Measurements from ENCODE around the gene OSBPL8. TPM values are rescaled to one million over a fixed set of nuclear protein-coding genes. Genes with fewer than 3 reads are reported as not detected.
"Not testable (repeated sequence)": the region's sequence is repeated elsewhere in the genome, so short reads cannot be mapped to it uniquely, and the experiment has no call there.

Gene OSBPL8
- total RNA-seq, 2 donors from 2014 or later: 34.5 to 38.8 TPM

DNA sequence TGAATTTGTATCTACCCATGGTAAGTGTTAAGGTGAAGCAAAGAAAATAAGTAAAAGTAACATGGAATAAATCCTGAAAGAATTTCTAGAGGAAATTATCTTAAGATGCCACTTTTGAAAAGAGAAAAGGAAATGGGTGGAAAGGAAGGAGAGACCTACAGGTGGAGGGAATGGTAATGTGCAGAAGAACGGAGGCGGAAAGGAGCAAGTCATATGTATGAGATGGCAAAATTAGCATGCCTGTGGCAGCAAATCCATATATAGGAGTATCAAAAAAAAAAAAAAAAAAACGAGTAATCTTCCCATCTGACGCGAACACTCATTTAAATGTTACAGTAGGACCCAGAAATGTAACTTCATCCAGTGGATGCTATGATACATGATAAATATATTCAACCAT lies 23.0 kb downstream of the OSBPL8 start:
- ATAC-seq (no peak), DNase-seq (no peak)
- intact Hi-C loops (cut with DNase I): no loop called here

DNA sequence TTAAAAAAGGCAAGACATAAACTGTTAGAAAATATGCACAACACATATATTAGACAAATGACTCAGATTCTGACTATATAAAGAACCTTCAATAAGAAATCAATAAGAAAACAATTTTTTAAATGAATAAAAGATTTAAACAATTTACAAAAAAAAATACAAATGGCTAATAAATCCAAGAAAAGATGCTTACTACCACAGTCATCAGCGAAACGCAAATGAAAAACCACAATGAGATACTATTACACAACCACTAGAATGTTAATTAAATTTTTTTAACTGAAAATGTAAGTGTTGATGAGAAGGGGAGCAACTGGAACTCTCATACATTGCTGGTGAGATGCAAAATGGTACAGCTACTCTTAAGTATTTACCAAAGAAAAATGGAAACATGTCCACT lies 24.4 kb downstream of the OSBPL8 start:
- intact Hi-C loops (cut with DNase I): no loop called here
- DNase-seq (no peak), ATAC-seq (no peak)

DNA sequence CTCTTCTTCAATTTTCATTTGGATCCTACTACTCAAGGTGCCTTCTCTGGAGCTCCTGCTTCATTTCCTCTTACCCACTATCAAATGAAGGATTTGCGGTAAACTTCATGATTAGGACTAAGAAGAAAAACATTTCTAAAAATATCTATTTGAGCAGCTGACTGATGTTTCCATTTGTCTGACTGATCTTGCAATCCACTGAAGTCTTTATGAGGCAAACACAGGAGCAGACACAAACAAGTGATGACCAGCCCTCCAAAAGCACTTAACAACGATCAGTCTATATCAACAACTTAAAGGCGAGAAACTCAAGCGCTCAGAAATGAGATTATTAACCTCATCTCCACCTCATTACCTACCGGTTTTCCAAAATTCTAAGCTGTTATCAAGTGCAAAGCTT lies 26.2 kb downstream of the OSBPL8 start:
- ATAC-seq: no peak
- DNase-seq: no peak
- intact Hi-C loops (cut with DNase I): no loop called here

DNA sequence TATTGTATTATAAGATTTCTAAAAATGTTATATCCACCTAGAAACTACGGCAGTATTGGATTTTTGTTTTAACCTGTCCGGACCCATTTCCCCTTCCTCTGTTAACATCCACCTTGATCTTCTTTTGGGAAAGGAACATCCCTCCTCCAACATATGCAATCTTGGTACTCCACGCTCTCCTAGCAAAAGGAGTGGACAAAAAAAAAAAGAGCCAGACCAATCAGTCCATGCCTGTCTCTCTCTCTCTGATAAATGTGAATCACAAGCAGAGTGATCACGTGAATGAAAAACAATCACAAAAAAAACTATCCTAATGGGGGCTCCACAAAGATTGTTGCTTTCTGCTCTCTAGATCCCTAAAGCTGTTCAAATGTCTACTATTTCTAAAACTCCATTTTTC lies 27.1 kb downstream of the OSBPL8 start:
- DNase-seq: no peak
- ATAC-seq: no peak
- intact Hi-C loops (cut with DNase I): no loop called here

DNA sequence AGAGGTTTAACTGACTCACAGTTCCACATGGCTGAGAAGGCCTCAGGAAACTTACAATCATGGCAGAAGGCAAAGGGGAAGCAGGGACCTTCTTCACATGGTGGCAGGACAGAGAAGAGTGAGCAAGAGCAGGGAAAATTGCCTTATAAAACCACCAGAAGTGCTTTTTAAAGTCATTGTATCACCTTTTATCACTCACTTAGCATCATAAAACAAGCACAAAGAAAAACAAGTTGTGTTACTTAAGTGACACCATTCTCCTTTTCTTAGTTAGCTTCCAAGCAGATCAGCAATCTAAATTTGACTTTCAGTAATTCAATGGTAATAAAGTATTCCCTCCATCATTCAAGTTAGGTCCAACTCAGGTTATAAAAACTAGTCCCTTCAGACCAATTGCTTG lies 28.5 kb downstream of the OSBPL8 start:
- intact Hi-C loops (cut with DNase I): no loop called here
- DNase-seq (no peak), ATAC-seq (no peak)

DNA sequence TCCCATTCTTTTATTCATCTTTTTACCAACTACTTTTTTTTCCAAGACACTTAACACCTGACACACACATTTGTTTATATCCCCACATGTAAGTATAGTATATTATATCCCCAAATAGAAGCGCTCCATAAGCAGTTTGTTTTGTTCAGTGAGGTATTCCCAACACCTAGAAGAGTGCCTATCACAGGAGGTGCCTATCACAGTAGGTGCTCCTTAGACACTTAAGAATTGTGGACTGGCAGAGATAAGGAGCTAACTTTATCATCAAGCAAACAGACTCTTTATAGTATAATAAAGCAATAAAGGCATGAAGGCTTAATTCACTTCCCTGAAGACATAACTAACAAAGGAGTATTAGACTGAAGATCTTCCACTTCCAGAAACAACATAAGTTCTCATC lies 29.1 kb downstream of the OSBPL8 start:
- ATAC-seq: no peak
- no peak for DNase-seq
- intact Hi-C loops (cut with DNase I): no loop called here

DNA sequence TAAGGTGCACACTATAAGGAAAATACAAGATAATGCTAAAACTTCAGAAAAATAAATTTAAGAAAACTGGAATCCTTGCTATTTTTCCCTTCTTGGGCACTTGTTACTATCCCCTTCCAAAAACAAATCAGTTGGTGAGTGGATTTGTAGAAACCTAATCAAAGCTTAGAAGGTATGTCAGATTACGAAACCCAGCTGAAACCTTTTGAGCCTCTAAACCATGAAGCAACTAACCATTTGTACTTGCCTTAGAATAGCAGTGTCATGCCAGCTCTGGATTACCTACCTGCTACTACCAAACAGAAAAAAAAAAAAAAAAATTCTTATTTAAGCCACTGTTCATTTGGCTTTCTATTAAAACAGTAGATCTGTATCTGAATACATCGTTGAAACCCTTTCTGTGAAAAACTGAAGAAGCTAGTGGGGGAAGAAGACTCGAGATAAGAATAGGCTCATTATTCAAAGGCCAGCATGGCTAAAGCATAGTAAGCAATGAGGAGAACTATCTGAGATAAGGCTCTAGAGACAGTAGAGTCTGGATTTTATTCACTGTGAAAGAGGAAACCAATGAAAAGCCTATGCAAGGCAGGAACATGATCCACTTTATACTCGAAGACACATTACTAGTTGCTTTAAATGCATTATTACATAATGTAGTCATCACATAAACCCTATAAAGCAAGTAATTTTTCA lies 30.2 kb downstream of the OSBPL8 start:
- ATAC-seq (no peak), DNase-seq (no peak)
- intact Hi-C loops (cut with DNase I): no loop called here

DNA sequence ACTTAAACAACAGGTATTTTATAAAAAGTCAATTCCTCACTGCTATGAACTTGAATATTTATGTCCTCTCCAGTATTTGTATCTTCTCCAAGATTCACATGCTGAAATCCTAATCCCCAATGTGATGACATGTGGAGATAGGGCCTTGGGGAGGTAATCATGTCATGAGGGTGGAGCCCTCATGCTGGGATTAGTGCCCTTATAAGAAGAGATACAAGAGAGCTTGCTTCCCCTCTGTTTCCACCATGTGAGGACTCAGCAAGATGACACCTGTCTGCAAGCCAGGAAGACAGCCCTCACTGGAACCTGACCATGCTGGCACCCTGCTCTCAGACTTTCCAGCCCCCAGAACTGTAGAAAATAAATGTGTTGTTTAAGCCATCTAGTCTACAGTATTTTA lies 36.2 kb downstream of the OSBPL8 start:
- intact Hi-C loops (cut with DNase I): no loop called here
- ATAC-seq: no peak

DNA sequence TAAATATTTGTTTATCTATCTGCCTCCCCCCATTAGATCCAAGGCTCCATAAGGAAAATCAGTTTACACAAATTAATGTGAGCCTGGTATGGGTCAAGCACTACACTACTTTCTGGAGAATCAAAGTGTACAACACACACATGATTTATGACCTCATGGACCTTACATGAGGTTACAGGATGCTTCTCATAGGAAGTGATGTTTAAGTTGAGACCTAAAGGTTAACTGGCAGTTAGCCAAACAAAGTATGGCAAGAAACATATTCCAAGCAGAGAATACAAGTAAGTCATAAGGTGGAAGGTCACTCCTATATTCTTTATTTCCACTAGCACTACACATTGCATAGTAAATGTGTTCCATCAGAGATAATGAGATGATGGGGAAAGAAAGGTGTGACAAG lies 39.2 kb downstream of the OSBPL8 start:
- DNase-seq (no peak), ATAC-seq (no peak)
- intact Hi-C loops (cut with DNase I): no loop called here

More for the DNA sequence above, 36.2 kb downstream of the OSBPL8 start:
- DNase-seq: no peak

DNA sequence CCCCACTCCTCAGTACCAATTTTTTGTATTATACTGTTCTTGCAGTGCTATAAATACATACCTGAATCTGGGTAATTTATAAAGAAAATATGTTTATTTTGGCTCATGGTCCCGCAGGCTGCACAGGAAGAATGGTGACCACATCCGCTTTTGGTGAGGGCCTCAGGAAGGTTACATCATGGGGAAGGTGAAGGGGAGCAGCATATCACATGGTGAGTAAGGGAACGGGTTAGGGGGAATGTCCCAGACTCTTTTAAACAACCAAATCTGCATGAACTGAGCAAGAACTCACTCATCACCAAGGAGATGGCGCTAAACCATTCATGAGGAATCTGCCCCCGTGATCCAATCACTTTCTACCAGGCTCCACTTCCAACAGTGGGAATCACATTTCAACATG lies 40.0 kb downstream of the OSBPL8 start:
- DNase-seq (no peak), ATAC-seq (no peak)
- intact Hi-C loops (cut with DNase I): no loop called here

DNA sequence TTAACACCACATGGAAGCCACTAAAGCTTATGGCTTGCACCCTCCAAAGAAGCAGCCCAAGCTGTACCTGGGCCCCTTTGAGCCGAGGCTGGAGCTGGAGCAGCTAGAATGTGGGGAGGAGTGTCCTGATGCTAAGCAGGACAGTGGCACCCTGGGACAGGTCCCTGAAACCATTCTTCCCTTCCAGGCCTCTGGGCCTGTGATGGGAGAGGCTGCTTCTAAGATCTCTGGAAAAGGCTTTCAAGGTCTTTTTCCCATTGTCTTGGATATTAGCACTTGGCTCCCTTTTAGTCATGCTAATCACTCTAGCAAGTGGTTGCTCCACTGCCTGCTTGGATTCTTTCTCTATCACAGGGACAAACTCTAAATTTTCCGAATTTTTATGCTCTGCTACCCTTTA lies 40.9 kb downstream of the OSBPL8 start:
- DNase-seq: no peak
- ATAC-seq: no peak
- intact Hi-C loops (cut with DNase I): no loop called here

DNA sequence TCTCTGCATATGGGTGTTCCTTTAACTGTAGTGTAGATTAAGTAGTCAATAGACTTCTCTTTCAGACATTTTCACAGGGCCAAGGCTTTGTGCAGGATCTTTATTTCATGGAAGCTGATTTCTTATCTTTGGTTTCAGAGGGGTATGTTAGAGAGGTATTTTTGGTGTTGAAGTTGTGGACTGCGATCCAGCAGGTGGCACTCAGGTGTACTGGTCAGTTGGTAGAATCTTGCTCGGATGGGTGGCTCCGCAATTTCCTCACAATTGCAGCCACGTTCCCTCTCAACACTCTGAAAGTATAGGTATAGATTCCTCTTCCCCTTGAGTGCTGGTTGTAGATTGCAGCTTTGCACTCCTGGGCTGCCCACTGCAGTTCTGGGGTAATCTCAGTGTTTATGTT lies 44.3 kb downstream of the OSBPL8 start:
- ATAC-seq (no peak), DNase-seq (no peak)
- intact Hi-C loops (cut with DNase I): no loop called here

DNA sequence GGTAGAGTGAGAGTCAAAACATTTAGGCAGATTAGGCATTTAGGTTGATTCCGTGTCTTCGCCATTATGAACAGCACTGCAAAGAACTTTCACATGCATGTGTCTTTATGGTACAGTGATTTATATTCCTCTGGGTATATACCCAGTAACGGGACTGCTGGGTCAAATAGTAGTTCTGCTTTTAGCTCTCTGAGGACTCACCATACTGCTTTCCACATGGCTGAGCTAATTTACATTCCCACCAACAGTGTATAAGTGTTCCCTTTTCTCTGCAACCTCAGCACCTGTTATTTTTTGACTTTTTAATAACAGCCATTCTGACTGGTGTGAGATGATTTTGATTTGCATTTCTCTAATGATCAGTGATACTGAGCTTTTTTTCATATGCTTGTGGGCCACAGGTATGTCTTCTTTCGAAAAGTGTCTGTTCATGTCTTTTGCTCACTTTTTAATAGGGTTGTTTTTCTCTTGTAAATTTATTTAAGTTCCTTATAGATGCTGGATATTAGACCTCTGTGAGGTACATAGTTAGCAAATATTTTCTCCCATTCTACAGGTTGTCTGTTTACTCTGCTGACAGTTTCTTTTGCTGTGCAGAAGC lies 48.4 kb downstream of the OSBPL8 start:
- DNase-seq; intact Hi-C loops (cut with DNase I): not testable (repeated sequence)

DNA sequence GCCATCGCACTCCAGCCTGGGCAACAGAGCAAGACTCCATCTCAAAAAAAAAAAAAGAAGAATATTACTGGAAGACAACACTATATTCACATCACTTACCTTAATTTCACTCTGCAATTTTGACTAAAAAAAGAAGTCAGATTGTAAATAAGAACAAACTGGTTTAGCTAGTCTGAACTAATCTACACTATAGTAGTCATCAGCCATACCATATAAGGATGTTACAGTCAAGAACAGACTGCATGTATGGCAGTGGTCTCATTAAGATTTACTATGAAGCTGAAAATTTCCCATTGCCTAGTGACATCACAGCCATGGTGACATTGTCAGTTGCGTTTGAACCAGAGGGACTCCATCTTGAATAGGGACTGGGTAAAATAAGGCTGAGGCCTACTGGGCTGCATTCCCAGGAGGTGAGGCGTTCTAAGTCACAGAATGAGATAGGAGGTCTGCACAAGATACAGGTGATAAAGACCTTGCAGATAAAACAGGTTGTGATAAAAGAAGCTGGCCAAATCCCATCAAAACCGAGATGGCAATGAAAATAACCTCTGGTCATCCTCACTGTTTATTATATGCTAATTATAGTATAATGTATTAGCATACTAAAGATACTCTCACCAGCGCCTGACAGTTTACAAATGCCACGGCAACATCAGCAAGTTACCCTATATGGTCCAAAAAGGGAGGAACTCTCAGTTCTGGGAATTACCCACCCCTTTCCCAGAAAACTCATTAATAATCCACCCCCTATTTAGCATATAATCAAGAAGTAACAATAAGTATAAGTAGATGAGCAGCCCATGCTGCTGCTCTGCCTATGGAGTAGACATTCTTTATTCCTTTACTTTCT lies 51.2 kb downstream of the OSBPL8 start:
- intact Hi-C loops (cut with DNase I): no loop called here
- ATAC-seq: no peak
- DNase-seq: no peak

More for the DNA sequence above, 48.4 kb downstream of the OSBPL8 start:
- not testable (repeated sequence) for ATAC-seq

DNA sequence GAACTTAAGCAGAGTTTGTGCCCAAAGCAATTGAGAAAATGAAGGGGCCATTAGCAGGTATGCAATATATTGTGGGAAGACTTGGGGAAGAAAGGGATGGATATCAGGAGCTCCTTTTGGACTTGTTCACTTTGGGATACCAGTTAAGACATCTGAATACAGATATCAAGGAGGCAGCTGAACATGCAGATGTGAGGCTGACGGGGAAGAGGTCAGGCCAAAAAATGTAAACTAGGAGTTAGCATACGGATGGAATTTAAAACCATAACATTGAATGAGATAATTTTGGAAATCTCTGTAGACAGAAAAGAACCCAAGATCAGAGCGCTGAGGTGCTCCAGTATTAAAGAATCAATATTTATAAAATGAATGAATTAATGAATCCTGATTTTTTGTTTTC lies 53.4 kb downstream of the OSBPL8 start:
- intact Hi-C loops (cut with DNase I): no loop called here

DNA sequence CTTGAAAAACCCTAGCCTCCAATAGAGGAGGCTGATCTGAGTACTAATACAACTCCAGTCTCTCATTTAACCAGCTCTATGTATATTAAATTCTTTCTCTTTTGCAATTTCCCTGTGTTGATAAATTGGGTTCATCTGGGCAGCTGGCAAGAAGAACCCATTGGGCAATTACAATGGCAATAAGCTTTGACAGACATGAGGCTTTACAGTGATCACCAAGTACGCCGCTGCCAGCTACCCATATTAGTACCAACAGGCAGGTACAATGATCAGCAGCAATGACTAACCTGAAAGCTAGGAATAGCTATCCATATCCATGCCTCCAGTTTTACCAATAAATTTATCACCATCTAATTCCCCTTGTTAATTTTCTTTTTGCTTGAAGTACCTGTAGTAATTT lies 54.5 kb downstream of the OSBPL8 start:
- no peak for ATAC-seq
- intact Hi-C loops (cut with DNase I): no loop called here
- no peak for DNase-seq

More for the DNA sequence above, 53.4 kb downstream of the OSBPL8 start:
- no peak for DNase-seq
- no peak for ATAC-seq

DNA sequence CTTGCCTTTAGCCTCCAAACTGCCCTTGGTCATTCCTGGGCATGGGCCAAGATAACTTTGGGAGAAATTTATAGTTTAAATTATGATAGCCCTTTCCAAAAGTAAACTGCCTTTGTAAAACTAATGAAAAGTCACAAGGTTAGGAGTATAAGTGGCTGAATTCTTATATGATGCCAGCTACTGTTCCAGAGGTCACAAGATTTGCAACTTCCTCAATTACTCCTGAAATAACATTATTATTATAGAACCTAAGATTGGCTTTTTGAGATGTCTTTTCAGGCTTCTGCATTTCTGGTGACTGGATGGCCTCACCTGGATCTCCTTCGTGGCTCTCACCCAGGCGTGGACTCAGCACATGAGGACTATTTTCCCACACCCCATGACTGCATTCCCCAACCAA lies 55.0 kb downstream of the OSBPL8 start:
- intact Hi-C loops (cut with DNase I): no loop called here
- DNase-seq: no peak
- no peak for ATAC-seq

DNA sequence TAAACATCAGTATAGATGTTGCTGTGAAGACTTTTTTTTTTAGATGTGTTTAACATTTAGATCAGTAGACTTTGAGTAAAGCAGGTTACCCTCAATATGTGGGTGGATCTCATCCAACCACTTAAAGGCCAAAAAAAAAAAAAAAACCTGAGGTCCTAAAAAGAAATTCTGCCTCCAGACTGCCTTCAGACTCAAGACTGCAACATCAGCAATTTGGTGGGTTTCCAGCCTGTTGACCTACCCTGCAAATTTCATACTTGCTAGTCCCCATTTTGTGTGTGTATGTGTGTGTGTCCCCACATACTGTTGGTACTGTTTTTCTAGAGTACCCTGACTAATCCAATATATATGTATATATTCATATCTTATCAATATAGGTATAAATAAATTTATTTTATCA lies 55.6 kb downstream of the OSBPL8 start:
- DNase-seq: no peak
- ATAC-seq: no peak
- intact Hi-C loops (cut with DNase I): no loop called here

DNA sequence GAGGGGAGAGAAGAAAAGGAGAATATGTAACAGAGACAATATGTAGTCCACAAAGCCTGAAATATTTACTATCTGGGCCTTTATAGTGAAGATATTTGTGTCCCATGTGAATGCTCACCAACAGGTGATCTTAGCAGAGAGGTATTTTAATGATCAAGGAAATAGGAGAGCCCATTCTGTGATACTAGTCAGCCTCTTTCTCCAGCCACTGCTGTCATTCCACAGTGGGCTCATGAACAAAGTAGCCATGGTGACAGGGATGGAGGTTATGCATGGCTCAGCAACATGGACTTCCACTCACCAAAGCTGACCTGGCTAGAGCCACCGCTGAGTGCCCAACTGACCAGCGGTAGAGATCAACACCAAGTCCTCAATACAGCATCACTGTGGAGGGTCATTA lies 58.2 kb downstream of the OSBPL8 start:
- intact Hi-C loops (cut with DNase I): no loop called here
- DNase-seq: no peak
- no peak for ATAC-seq

DNA sequence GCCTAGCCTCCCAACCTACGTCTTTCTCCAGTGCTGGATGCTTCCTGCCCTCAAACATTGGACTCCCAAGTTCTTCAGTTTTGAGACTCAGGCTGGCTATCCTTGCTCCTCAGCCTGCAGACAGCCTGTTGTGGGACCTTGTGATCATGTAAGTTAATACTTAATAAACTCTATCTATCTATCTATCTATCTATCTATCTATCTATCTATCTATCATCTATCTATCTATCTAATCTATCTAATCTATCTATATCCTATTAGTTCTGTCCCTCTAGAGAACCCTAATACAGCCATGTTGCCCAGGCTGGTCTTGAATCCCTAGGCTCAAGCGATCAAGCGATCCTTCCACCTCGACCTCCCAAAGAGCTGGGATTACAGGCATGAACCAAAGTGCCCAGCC lies 60.4 kb downstream of the OSBPL8 start:
- intact Hi-C loops (cut with DNase I); DNase-seq: not testable (repeated sequence)

More for the DNA sequence above, 60.4 kb downstream of the OSBPL8 start:
- ATAC-seq: not testable (repeated sequence)

All from left cardiac atrium (tissue), 4 donors.